GM18511 (cell line): ENCODE data around the gene SNX8.
"Not testable (repeated sequence)": the region's sequence is repeated elsewhere in the genome, so short reads cannot be mapped to it uniquely, and the experiment has no call there.

Experiments
- ATAC-seq: cut with Tn5 transposase; IDR thresholded peaks from one replicate; pipeline ENCODE4 v1.9.1; 2021; ENCODE audit warnings: mild to moderate bottlenecking, moderate library complexity; ENCODE audit not compliant: unreplicated experiment

Gene SNX8

GRCh38 chr7:2295936-2296620 lies 18.2 kb downstream of the SNX8 start:
- ATAC-seq = no peak

GRCh38 chr7:2290877-2291276 lies 23.4 kb downstream of the SNX8 start:
- no peak for ATAC-seq

GRCh38 chr7:2289621-2290020 lies 24.6 kb downstream of the SNX8 start:
- ATAC-seq = no peak

GRCh38 chr7:2289111-2289586 lies 25.1 kb downstream of the SNX8 start:
- ATAC-seq = no peak

GRCh38 chr7:2288503-2288902 lies 25.7 kb downstream of the SNX8 start:
- peak; percentile 79 for ATAC-seq

GRCh38 chr7:2287745-2288144 lies 26.5 kb downstream of the SNX8 start:
- no peak for ATAC-seq

- ATAC-seq = no peak
Measured at GRCh38 chr7:2283074-2283473, 31.2 kb downstream of the SNX8 start.

GRCh38 chr7:2282185-2282751 lies 32.0 kb downstream of the SNX8 start:
- no peak for ATAC-seq

- no peak for ATAC-seq
Measured at GRCh38 chr7:2281541-2281940, 32.7 kb downstream of the SNX8 start.

- no peak for ATAC-seq
Measured at GRCh38 chr7:2280424-2280823, 33.8 kb downstream of the SNX8 start.

- no peak for ATAC-seq
Measured at GRCh38 chr7:2279896-2280295, 34.3 kb downstream of the SNX8 start.

- ATAC-seq = no peak
Measured at GRCh38 chr7:2278026-2278425, 36.2 kb downstream of the SNX8 start.

GRCh38 chr7:2276107-2276506 lies 38.1 kb downstream of the SNX8 start:
- ATAC-seq = no peak

- no peak for ATAC-seq
Measured at GRCh38 chr7:2275101-2275500, 39.1 kb downstream of the SNX8 start.

- ATAC-seq = no peak
Measured at GRCh38 chr7:2274666-2275065, 39.6 kb downstream of the SNX8 start.

GRCh38 chr7:2273866-2274265 lies 40.4 kb downstream of the SNX8 start:
- no peak for ATAC-seq

- ATAC-seq = no peak
Measured at GRCh38 chr7:2272031-2272430, 42.2 kb downstream of the SNX8 start.

- ATAC-seq = no peak
Measured at GRCh38 chr7:2271273-2272026, 42.8 kb downstream of the SNX8 start.

- ATAC-seq = no peak
Measured at GRCh38 chr7:2270495-2270894, 43.7 kb downstream of the SNX8 start.

GRCh38 chr7:2269991-2270460 lies 44.2 kb downstream of the SNX8 start:
- ATAC-seq = no peak

GRCh38 chr7:2269089-2269990 lies 44.9 kb downstream of the SNX8 start:
- not testable (repeated sequence) for ATAC-seq
